Body of pancreas (tissue), 4 donors: ENCODE data around the gene CACNA1C.

ENCODE experiments used
- POLR2A ChIP-seq, 3 donors: fragments of 450-650 bp; IDR thresholded peaks; one replicate each; pipeline ENCODE4 v1.6.1; 2016; ENCODE audit warnings: antibody characterized with exemption in 3 of 3, mild to moderate bottlenecking in 2 of 3
- TF ChIP-seq, protein P1 (sequence below), 7 experiments: fragments of 450-650 bp in 4 of 7; fragments of 200-600 bp in 3 of 7; sonication (generic) in 3 of 7; IDR thresholded peaks; one replicate each; pipeline ENCODE4 v1.5.1; 2016 to 2019; ENCODE audit warnings: antibody characterized with exemption in 7 of 7

DNA sequence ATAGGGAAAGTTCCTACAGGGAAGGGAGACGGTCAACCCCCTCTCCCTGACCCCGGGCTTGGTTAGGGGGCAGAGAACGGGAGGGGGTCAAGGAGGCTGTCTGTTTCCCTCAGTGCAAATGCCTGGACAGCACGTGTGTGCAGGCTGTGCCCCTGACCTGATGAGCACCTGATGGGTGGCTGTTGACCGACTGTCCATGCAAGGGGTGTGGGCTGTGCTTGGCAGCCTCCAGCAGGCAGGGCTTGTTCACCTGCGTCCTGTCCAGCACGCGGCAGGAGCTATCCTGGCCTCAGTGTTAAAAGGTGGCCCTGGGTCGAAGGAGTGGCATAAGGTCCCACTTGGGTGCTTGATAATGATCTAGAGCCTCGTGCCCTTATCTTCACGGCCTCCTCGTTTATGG, 221.0 kb downstream of the CACNA1C start:
- TF ChIP-seq, protein P1, sequence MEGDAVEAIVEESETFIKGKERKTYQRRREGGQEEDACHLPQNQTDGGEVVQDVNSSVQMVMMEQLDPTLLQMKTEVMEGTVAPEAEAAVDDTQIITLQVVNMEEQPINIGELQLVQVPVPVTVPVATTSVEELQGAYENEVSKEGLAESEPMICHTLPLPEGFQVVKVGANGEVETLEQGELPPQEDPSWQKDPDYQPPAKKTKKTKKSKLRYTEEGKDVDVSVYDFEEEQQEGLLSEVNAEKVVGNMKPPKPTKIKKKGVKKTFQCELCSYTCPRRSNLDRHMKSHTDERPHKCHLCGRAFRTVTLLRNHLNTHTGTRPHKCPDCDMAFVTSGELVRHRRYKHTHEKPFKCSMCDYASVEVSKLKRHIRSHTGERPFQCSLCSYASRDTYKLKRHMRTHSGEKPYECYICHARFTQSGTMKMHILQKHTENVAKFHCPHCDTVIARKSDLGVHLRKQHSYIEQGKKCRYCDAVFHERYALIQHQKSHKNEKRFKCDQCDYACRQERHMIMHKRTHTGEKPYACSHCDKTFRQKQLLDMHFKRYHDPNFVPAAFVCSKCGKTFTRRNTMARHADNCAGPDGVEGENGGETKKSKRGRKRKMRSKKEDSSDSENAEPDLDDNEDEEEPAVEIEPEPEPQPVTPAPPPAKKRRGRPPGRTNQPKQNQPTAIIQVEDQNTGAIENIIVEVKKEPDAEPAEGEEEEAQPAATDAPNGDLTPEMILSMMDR (IDR thresholded peaks at IDR 0.05), result no peak
- TF ChIP-seq POLR2A (IDR thresholded peaks at IDR 0.05), result no peak
